K562 (cell line): ENCODE measurements around the gene CDH18.

ENCODE experiments used
- KDM1A ChIP-seq, 2 experiments: fragments of 450-650 bp; IDR thresholded peaks; 2 replicates each; pipeline ENCODE4 v1.6.1; 2016; ENCODE audit warnings: mild to moderate bottlenecking in 2 of 2
- RNF2 ChIP-seq: sonication (generic); IDR thresholded peaks from 2 replicates; pipeline ENCODE4 v1.6.1; 2016

- TF ChIP-seq KDM1A (IDR thresholded peaks at IDR 0.05) (no peak), RNF2 (no peak)
Measured at GRCh38 chr5:20000416-20000815, 12.4 kb upstream of the CDH18 start.
